HEK293 (cell line): ENCODE measurements around the gene PLIN4.

Experiments
- FEZF1 ChIP-seq: fragments of 450-650 bp; formaldehyde crosslinking; IDR thresholded peaks from 2 replicates; pipeline ENCODE4 v1.5.1; 2016; ENCODE audit warnings: missing biosample characterization, missing genetic modification characterization
- GLI2 ChIP-seq: fragments of 450-650 bp; formaldehyde crosslinking; IDR thresholded peaks from 2 replicates; pipeline ENCODE4; 2017; ENCODE audit warnings: missing biosample characterization, missing genetic modification characterization, low read depth, borderline replicate concordance
- MZF1 ChIP-seq: fragments of 450-650 bp; formaldehyde crosslinking; IDR thresholded peaks from 2 replicates; pipeline ENCODE4 v1.5.1; 2017; ENCODE audit warnings: missing biosample characterization, missing genetic modification characterization, borderline replicate concordance
- ZNF169 ChIP-seq: fragments of 450-650 bp; formaldehyde crosslinking; IDR thresholded peaks from 2 replicates; pipeline ENCODE4 v1.5.1; 2016; ENCODE audit warnings: missing biosample characterization, missing genetic modification characterization
- ZNF184 ChIP-seq: fragments of 450-650 bp; IDR thresholded peaks from 2 replicates; pipeline ENCODE4 v1.5.1; 2018; ENCODE audit warnings: missing biosample characterization, mild to moderate bottlenecking, missing genetic modification characterization
- ZNF239 ChIP-seq: fragments of 450-650 bp; formaldehyde crosslinking; IDR thresholded peaks from 2 replicates; pipeline ENCODE4 v1.5.1; 2016; ENCODE audit warnings: missing biosample characterization, missing genetic modification characterization
- ZNF354C ChIP-seq: fragments of 450-650 bp; formaldehyde crosslinking; IDR thresholded peaks from 2 replicates; pipeline ENCODE4 v1.5.1; 2016; ENCODE audit warnings: missing biosample characterization, missing genetic modification characterization, low read depth, borderline replicate concordance
- ZNF585B ChIP-seq: fragments of 450-650 bp; formaldehyde crosslinking; IDR thresholded peaks from 2 replicates; pipeline ENCODE4 v1.5.1; 2016; ENCODE audit warnings: missing biosample characterization, missing genetic modification characterization
- ZNF623 ChIP-seq: fragments of 450-650 bp; formaldehyde crosslinking; IDR thresholded peaks from 2 replicates; pipeline ENCODE4 v1.5.1; 2016; ENCODE audit warnings: missing biosample characterization, missing genetic modification characterization
- ZNF701 ChIP-seq: fragments of 450-650 bp; formaldehyde crosslinking; IDR thresholded peaks from 2 replicates; pipeline ENCODE4 v1.5.1; 2016; ENCODE audit warnings: missing biosample characterization, missing genetic modification characterization
- ZNF777 ChIP-seq: fragments of 450-650 bp; formaldehyde crosslinking; IDR thresholded peaks from 2 replicates; pipeline ENCODE4 v1.5.1; 2017; ENCODE audit warnings: missing biosample characterization, missing genetic modification characterization, borderline replicate concordance
- TF ChIP-seq, protein P1 (sequence below): fragments of 450-650 bp; formaldehyde crosslinking; IDR thresholded peaks from 2 replicates; pipeline ENCODE4 v1.5.1; 2016; ENCODE audit warnings: missing biosample characterization, missing genetic modification characterization
- TF ChIP-seq, protein P2 (sequence below): fragments of 450-650 bp; formaldehyde crosslinking; IDR thresholded peaks from 2 replicates; pipeline ENCODE4 v1.5.1; 2016; ENCODE audit warnings: missing biosample characterization, missing genetic modification characterization, borderline replicate concordance
- TF ChIP-seq, protein P3 (sequence below): fragments of 450-650 bp; formaldehyde crosslinking; IDR thresholded peaks from 2 replicates; pipeline ENCODE4 v1.5.1; 2016; ENCODE audit warnings: missing biosample characterization, missing genetic modification characterization
- TF ChIP-seq, protein P4 (sequence below): fragments of 450-650 bp; formaldehyde crosslinking; IDR thresholded peaks from 2 replicates; pipeline ENCODE4 v1.5.1; 2017; ENCODE audit warnings: missing biosample characterization, missing genetic modification characterization
- TF ChIP-seq, protein P5 (sequence below): fragments of 450-650 bp; formaldehyde crosslinking; IDR thresholded peaks from 2 replicates; pipeline ENCODE4 v1.5.1; 2016; ENCODE audit warnings: missing biosample characterization, missing genetic modification characterization, low read depth
- TF ChIP-seq, protein P6 (sequence below): fragments of 450-650 bp; formaldehyde crosslinking; IDR thresholded peaks from 2 replicates; pipeline ENCODE4 v1.5.1; 2016; ENCODE audit warnings: missing biosample characterization, missing genetic modification characterization
- TF ChIP-seq, protein P7 (sequence below): fragments of 450-650 bp; formaldehyde crosslinking; IDR thresholded peaks from 2 replicates; pipeline ENCODE4 v1.5.1; 2017; ENCODE audit warnings: missing biosample characterization, missing genetic modification characterization
- TF ChIP-seq, protein P8 (sequence below): fragments of 450-650 bp; formaldehyde crosslinking; IDR thresholded peaks from 2 replicates; pipeline ENCODE4 v1.5.1; 2016; ENCODE audit warnings: missing biosample characterization, missing genetic modification characterization

Gene PLIN4

DNA sequence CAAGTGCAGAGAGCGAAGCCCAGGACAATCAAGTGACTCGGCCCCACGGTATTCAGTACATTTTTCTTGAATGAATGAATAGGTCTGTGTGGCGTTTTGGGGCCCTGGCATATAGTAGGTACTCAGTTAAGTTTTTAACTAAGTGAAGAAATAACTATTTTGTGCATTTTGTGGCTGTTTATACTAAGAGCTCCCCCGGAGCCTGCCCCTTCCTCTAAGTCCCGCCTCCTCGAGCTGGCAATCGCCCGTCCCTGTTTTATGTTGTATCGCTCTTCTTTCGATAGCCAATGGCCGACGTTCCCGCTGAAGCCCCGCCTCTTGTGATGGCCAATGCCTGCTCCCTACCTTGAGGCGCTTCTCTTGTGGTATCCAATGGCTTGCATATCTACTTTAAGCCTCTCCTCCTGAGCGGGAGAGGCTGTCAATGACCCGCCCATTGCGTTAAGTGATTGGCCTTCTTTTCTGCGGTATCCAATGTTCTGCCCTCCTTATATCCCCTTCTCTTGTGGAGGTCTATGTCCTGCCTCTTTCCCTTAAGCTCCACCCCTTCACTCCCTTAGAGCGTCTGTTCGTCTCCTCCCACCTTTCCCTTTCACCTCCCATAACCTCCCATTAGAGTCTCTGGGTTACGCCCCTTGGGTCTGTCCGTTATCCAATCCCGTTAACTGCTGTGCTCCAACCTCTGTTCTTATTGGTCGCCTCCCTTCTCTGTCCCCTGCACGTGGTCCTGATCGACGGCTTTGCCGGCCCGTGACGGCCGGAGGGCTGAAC is 46.7 kb downstream of the PLIN4 start (continued):
- TF ChIP-seq, protein P1, sequence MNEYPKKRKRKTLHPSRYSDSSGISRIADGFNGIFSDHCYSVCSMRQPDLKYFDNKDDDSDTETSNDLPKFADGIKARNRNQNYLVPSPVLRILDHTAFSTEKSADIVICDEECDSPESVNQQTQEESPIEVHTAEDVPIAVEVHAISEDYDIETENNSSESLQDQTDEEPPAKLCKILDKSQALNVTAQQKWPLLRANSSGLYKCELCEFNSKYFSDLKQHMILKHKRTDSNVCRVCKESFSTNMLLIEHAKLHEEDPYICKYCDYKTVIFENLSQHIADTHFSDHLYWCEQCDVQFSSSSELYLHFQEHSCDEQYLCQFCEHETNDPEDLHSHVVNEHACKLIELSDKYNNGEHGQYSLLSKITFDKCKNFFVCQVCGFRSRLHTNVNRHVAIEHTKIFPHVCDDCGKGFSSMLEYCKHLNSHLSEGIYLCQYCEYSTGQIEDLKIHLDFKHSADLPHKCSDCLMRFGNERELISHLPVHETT (tag by site-specific recombination): no peak; the same call in 1 of the 2 replicates
- no peak for TF ChIP-seq ZNF169 (tag by site-specific recombination)
- TF ChIP-seq, protein P2, sequence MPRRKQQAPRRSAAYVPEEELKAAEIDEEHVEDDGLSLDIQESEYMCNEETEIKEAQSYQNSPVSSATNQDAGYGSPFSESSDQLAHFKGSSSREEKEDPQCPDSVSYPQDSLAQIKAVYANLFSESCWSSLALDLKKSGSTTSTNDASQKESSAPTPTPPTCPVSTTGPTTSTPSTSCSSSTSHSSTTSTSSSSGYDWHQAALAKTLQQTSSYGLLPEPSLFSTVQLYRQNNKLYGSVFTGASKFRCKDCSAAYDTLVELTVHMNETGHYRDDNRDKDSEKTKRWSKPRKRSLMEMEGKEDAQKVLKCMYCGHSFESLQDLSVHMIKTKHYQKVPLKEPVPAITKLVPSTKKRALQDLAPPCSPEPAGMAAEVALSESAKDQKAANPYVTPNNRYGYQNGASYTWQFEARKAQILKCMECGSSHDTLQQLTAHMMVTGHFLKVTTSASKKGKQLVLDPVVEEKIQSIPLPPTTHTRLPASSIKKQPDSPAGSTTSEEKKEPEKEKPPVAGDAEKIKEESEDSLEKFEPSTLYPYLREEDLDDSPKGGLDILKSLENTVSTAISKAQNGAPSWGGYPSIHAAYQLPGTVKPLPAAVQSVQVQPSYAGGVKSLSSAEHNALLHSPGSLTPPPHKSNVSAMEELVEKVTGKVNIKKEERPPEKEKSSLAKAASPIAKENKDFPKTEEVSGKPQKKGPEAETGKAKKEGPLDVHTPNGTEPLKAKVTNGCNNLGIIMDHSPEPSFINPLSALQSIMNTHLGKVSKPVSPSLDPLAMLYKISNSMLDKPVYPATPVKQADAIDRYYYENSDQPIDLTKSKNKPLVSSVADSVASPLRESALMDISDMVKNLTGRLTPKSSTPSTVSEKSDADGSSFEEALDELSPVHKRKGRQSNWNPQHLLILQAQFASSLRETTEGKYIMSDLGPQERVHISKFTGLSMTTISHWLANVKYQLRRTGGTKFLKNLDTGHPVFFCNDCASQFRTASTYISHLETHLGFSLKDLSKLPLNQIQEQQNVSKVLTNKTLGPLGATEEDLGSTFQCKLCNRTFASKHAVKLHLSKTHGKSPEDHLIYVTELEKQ (tag by site-specific recombination): no peak
- TF ChIP-seq ZNF701 (tag by site-specific recombination): no peak
- TF ChIP-seq, protein P3, sequence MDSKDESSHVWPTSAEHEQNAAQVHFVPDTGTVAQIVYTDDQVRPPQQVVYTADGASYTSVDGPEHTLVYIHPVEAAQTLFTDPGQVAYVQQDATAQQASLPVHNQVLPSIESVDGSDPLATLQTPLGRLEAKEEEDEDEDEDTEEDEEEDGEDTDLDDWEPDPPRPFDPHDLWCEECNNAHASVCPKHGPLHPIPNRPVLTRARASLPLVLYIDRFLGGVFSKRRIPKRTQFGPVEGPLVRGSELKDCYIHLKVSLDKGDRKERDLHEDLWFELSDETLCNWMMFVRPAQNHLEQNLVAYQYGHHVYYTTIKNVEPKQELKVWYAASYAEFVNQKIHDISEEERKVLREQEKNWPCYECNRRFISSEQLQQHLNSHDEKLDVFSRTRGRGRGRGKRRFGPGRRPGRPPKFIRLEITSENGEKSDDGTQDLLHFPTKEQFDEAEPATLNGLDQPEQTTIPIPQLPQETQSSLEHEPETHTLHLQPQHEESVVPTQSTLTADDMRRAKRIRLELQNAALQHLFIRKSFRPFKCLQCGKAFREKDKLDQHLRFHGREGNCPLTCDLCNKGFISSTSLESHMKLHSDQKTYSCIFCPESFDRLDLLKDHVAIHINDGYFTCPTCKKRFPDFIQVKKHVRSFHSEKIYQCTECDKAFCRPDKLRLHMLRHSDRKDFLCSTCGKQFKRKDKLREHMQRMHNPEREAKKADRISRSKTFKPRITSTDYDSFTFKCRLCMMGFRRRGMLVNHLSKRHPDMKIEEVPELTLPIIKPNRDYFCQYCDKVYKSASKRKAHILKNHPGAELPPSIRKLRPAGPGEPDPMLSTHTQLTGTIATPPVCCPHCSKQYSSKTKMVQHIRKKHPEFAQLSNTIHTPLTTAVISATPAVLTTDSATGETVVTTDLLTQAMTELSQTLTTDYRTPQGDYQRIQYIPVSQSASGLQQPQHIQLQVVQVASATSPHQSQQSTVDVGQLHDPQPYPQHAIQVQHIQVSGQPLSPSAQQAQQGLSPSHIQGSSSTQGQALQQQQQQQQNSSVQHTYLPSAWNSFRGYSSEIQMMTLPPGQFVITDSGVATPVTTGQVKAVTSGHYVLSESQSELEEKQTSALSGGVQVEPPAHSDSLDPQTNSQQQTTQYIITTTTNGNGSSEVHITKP (tag by site-specific recombination): peak; percentile 64
- TF ChIP-seq, protein P4, sequence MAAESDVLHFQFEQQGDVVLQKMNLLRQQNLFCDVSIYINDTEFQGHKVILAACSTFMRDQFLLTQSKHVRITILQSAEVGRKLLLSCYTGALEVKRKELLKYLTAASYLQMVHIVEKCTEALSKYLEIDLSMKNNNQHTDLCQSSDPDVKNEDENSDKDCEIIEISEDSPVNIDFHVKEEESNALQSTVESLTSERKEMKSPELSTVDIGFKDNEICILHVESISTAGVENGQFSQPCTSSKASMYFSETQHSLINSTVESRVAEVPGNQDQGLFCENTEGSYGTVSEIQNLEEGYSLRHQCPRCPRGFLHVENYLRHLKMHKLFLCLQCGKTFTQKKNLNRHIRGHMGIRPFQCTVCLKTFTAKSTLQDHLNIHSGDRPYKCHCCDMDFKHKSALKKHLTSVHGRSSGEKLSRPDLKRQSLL (tag by site-specific recombination): no peak
- TF ChIP-seq, protein P5, sequence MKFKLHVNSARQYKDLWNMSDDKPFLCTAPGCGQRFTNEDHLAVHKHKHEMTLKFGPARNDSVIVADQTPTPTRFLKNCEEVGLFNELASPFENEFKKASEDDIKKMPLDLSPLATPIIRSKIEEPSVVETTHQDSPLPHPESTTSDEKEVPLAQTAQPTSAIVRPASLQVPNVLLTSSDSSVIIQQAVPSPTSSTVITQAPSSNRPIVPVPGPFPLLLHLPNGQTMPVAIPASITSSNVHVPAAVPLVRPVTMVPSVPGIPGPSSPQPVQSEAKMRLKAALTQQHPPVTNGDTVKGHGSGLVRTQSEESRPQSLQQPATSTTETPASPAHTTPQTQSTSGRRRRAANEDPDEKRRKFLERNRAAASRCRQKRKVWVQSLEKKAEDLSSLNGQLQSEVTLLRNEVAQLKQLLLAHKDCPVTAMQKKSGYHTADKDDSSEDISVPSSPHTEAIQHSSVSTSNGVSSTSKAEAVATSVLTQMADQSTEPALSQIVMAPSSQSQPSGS (tag by site-specific recombination): no peak
- TF ChIP-seq ZNF777 (tag by site-specific recombination): no peak
- no peak for TF ChIP-seq FEZF1 (tag by site-specific recombination)
- no peak for TF ChIP-seq MZF1 (tag by site-specific recombination)
- TF ChIP-seq ZNF623 (tag by site-specific recombination): no peak
- TF ChIP-seq GLI2 (tag by site-specific recombination): no peak
- no peak for TF ChIP-seq ZNF239
- TF ChIP-seq, protein P6, sequence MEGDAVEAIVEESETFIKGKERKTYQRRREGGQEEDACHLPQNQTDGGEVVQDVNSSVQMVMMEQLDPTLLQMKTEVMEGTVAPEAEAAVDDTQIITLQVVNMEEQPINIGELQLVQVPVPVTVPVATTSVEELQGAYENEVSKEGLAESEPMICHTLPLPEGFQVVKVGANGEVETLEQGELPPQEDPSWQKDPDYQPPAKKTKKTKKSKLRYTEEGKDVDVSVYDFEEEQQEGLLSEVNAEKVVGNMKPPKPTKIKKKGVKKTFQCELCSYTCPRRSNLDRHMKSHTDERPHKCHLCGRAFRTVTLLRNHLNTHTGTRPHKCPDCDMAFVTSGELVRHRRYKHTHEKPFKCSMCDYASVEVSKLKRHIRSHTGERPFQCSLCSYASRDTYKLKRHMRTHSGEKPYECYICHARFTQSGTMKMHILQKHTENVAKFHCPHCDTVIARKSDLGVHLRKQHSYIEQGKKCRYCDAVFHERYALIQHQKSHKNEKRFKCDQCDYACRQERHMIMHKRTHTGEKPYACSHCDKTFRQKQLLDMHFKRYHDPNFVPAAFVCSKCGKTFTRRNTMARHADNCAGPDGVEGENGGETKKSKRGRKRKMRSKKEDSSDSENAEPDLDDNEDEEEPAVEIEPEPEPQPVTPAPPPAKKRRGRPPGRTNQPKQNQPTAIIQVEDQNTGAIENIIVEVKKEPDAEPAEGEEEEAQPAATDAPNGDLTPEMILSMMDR (tag by site-specific recombination): no peak
- TF ChIP-seq ZNF184 (tag by site-specific recombination): no peak
- no peak for TF ChIP-seq ZNF354C
- no peak for TF ChIP-seq ZNF585B (tag by site-specific recombination)
- TF ChIP-seq, protein P7, sequence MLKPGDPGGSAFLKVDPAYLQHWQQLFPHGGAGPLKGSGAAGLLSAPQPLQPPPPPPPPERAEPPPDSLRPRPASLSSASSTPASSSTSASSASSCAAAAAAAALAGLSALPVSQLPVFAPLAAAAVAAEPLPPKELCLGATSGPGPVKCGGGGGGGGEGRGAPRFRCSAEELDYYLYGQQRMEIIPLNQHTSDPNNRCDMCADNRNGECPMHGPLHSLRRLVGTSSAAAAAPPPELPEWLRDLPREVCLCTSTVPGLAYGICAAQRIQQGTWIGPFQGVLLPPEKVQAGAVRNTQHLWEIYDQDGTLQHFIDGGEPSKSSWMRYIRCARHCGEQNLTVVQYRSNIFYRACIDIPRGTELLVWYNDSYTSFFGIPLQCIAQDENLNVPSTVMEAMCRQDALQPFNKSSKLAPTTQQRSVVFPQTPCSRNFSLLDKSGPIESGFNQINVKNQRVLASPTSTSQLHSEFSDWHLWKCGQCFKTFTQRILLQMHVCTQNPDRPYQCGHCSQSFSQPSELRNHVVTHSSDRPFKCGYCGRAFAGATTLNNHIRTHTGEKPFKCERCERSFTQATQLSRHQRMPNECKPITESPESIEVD (tag by site-specific recombination): no peak
- TF ChIP-seq, protein P8, sequence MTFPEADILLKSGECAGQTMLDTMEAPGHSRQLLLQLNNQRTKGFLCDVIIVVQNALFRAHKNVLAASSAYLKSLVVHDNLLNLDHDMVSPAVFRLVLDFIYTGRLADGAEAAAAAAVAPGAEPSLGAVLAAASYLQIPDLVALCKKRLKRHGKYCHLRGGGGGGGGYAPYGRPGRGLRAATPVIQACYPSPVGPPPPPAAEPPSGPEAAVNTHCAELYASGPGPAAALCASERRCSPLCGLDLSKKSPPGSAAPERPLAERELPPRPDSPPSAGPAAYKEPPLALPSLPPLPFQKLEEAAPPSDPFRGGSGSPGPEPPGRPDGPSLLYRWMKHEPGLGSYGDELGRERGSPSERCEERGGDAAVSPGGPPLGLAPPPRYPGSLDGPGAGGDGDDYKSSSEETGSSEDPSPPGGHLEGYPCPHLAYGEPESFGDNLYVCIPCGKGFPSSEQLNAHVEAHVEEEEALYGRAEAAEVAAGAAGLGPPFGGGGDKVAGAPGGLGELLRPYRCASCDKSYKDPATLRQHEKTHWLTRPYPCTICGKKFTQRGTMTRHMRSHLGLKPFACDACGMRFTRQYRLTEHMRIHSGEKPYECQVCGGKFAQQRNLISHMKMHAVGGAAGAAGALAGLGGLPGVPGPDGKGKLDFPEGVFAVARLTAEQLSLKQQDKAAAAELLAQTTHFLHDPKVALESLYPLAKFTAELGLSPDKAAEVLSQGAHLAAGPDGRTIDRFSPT (tag by site-specific recombination): no peak
